ENCODE results near the gene TTLL7. TPM values are rescaled to one million over a fixed set of nuclear protein-coding genes. Genes with fewer than 3 reads are reported as not detected.

TTLL7 gene
- polyA plus RNA-seq, 1 donor from 2014 or later, result 88.1 TPM

DNA sequence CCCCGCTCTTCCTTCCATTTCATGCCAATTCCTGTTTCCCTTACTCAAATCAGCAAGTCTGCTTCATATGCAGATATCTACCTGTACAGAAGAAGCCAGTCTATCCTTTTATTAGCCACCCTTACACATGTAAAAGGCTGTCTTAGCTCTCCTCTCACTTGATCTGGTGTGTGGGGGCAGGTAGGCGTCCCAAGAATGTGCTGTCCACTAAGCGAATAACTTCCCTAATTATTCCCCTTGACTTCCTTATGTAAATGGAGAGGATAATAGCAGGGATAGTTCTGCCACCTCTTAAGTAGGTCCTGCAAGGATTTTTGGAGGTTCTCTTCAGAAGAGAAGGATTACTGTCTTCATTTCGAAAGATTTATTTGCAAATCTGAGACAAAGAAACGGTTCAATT is 160.4 kb downstream of the TTLL7 start:
- TF ChIP-seq EP300 (conservative IDR thresholded peaks at IDR 0.05; ENCODE audit: poor library complexity, severe bottlenecking) (no peak), SMC3 (conservative IDR thresholded peaks at IDR 0.05; ENCODE audit: poor library complexity) (no peak), RAD21 (conservative IDR thresholded peaks at IDR 0.05) (no peak), POLR2AphosphoS5 (IDR thresholded peaks at IDR 0.05) (no peak), EZH2 (IDR thresholded peaks at IDR 0.05; ENCODE audit: borderline replicate concordance, insufficient read depth, low read length, poor library complexity, severe bottlenecking) (no peak), TAF1 (IDR thresholded peaks at IDR 0.05; ENCODE audit: low read depth) (no peak), MXI1 (conservative IDR thresholded peaks at IDR 0.05; ENCODE audit: poor library complexity, severe bottlenecking) (no peak)
- TF ChIP-seq, protein P1, sequence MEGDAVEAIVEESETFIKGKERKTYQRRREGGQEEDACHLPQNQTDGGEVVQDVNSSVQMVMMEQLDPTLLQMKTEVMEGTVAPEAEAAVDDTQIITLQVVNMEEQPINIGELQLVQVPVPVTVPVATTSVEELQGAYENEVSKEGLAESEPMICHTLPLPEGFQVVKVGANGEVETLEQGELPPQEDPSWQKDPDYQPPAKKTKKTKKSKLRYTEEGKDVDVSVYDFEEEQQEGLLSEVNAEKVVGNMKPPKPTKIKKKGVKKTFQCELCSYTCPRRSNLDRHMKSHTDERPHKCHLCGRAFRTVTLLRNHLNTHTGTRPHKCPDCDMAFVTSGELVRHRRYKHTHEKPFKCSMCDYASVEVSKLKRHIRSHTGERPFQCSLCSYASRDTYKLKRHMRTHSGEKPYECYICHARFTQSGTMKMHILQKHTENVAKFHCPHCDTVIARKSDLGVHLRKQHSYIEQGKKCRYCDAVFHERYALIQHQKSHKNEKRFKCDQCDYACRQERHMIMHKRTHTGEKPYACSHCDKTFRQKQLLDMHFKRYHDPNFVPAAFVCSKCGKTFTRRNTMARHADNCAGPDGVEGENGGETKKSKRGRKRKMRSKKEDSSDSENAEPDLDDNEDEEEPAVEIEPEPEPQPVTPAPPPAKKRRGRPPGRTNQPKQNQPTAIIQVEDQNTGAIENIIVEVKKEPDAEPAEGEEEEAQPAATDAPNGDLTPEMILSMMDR (IDR thresholded peaks at IDR 0.05; ENCODE audit: poor library complexity, severe bottlenecking), result no peak
- TF ChIP-seq, protein P2, sequence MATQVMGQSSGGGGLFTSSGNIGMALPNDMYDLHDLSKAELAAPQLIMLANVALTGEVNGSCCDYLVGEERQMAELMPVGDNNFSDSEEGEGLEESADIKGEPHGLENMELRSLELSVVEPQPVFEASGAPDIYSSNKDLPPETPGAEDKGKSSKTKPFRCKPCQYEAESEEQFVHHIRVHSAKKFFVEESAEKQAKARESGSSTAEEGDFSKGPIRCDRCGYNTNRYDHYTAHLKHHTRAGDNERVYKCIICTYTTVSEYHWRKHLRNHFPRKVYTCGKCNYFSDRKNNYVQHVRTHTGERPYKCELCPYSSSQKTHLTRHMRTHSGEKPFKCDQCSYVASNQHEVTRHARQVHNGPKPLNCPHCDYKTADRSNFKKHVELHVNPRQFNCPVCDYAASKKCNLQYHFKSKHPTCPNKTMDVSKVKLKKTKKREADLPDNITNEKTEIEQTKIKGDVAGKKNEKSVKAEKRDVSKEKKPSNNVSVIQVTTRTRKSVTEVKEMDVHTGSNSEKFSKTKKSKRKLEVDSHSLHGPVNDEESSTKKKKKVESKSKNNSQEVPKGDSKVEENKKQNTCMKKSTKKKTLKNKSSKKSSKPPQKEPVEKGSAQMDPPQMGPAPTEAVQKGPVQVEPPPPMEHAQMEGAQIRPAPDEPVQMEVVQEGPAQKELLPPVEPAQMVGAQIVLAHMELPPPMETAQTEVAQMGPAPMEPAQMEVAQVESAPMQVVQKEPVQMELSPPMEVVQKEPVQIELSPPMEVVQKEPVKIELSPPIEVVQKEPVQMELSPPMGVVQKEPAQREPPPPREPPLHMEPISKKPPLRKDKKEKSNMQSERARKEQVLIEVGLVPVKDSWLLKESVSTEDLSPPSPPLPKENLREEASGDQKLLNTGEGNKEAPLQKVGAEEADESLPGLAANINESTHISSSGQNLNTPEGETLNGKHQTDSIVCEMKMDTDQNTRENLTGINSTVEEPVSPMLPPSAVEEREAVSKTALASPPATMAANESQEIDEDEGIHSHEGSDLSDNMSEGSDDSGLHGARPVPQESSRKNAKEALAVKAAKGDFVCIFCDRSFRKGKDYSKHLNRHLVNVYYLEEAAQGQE (IDR thresholded peaks at IDR 0.05; ENCODE audit: borderline replicate concordance), result no peak
- Histone ChIP-seq H3K27ac (ENCODE audit: low read length) (no peak overlapping the region), H3K36me3 (ENCODE audit: insufficient read depth, low read length) (no peaks in the 10 kb centered on the region), H3K9me3 (ENCODE audit: low read length) (no peaks in the 10 kb centered on the region), H3K4me2 (ENCODE audit: low read length) (no peak overlapping the region), H2AFZ (ENCODE audit: low read depth, low read length) (no peak overlapping the region), H3K79me2 (replicated peaks; ENCODE audit: insufficient read depth, low read length) (no peaks in the 10 kb centered on the region), H4K20me1 (ENCODE audit: insufficient read depth) (no peaks in the 10 kb centered on the region), H3K9me2 (ENCODE audit: insufficient read depth, low read length) (no peaks in the 10 kb centered on the region), H3F3A (ENCODE audit: insufficient read depth, low read length, poor library complexity, severe bottlenecking) (no peaks in the 10 kb centered on the region), H3K9ac (ENCODE audit: low read length) (no peak overlapping the region), H3K4me3 (ENCODE audit: low read length) (no peak overlapping the region), H3K27me3 (ENCODE audit: insufficient read depth, low read depth, low read length) (no peaks in the 10 kb centered on the region)

DNA sequence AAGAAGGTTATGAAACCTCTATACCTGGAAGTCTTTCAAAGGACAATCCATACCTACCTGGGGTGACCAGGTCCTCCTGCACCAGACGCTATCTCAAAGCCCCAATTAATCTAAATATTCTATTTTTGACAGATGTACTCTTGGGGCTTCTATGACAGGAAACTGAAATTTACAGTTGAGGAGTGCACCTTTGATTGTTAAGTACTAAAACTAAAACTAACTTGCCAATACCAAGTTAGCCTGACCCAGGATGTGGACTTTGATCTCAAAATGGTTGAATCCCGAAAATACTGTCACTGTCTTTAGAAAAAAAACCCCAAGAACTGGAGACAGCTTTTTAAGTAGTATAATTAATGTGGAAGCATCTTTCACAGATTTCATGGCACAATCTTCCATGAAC is 162.4 kb downstream of the TTLL7 start:
- no peaks in the 10 kb centered on the region for H3K36me3 ChIP-seq (ENCODE audit: insufficient read depth, low read length)
- no peaks in the 10 kb centered on the region for H3K79me2 ChIP-seq (replicated peaks; ENCODE audit: insufficient read depth, low read length)

More for the DNA sequence above, 162.4 kb downstream of the TTLL7 start:
- no peak overlapping the region for H3K4me2 ChIP-seq (ENCODE audit: low read length)
- no peaks in the 10 kb centered on the region for H3K9me3 ChIP-seq (ENCODE audit: low read length)
- H3F3A ChIP-seq (ENCODE audit: insufficient read depth, low read length, poor library complexity, severe bottlenecking), result no peaks in the 10 kb centered on the region
- TF ChIP-seq, protein P1 (IDR thresholded peaks at IDR 0.05; ENCODE audit: poor library complexity, severe bottlenecking), result no peak
- TF ChIP-seq, protein P2 (IDR thresholded peaks at IDR 0.05; ENCODE audit: borderline replicate concordance), result no peak
- TF ChIP-seq POLR2AphosphoS5 (IDR thresholded peaks at IDR 0.05), result no peak
- no peak for TF ChIP-seq EP300 (conservative IDR thresholded peaks at IDR 0.05; ENCODE audit: poor library complexity, severe bottlenecking)
- no peak for TF ChIP-seq EZH2 (IDR thresholded peaks at IDR 0.05; ENCODE audit: borderline replicate concordance, insufficient read depth, low read length, poor library complexity, severe bottlenecking)
- no peak for TF ChIP-seq MXI1 (conservative IDR thresholded peaks at IDR 0.05; ENCODE audit: poor library complexity, severe bottlenecking)
- TF ChIP-seq RAD21 (conservative IDR thresholded peaks at IDR 0.05), result no peak
- TF ChIP-seq SMC3 (conservative IDR thresholded peaks at IDR 0.05; ENCODE audit: poor library complexity), result no peak
- no peak for TF ChIP-seq TAF1 (IDR thresholded peaks at IDR 0.05; ENCODE audit: low read depth)
- H4K20me1 ChIP-seq (ENCODE audit: insufficient read depth), result no peaks in the 10 kb centered on the region
- no peaks in the 10 kb centered on the region for H3K27me3 ChIP-seq (ENCODE audit: insufficient read depth, low read depth, low read length)
- H3K9me2 ChIP-seq (ENCODE audit: insufficient read depth, low read length), result no peaks in the 10 kb centered on the region
- no peak overlapping the region for H3K4me3 ChIP-seq (ENCODE audit: low read length)
- H2AFZ ChIP-seq (ENCODE audit: low read depth, low read length), result no peak overlapping the region
- no peak overlapping the region for H3K9ac ChIP-seq (ENCODE audit: low read length)
- H3K27ac ChIP-seq (ENCODE audit: low read length), result no peak overlapping the region
